Inflammatory macrophage (primary cell): Measurements from ENCODE around the gene MARK3.

Experiments
- DNase-seq, 2 donors: peaks; one replicate each; pipeline ENCODE4 v3.0.0-alpha.2; 2020 to 2022

The MARK3 gene

GRCh38 chr14:103552011-103552845 is 167.0 kb downstream of the MARK3 start:
- DNase-seq: no peak

GRCh38 chr14:103552846-103553210 is 167.6 kb downstream of the MARK3 start:
- no peak for DNase-seq
